ENCODE data around the gene B4GALNT3.

The B4GALNT3 gene

DNA sequence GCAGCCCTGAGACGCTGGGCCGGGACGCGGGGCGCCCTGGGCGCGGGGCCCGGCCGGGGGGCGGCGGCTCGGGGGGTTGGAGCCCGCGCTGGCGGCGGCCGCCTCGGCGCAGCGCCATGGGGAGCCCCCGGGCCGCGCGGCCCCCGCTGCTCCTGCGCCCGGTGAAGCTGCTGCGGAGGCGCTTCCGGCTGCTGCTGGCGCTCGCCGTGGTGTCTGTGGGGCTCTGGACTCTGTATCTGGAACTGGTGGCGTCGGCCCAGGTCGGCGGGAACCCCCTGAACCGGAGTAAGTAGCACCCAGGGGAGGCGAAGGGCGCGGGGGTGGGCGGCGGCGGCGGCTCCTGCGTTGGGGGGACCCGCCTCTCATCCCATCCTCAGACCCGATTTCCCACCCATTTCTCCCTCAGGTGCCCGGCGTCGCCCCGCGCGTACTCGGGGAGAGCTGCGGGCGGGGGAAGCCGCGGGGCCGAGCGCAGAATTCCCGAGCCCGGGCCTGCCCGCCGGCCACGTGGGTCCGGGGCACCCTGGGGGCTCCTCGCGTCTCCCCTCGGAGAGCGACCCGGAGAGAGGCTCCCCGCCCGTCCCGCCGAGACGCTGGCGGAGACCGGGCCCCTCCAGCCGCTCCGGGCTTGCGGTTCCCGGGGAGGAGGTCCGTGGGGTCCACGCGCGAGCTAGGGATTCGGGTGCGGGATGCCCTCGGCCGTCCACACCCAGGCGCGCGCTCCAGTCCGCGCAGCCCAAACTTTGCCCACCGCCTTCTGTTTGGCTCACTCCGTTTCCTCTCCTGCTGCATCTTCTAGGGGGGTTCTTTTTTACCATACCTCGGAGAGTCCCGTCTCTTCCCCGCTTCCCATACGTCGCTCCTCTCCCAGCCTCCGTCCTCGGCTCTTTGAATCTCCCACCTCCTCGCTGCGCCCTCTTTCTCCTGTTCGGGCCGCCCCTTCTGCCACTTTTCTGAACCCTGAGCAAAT, 807 bp downstream of the B4GALNT3 start:
- peak overlapping the region; percentile 41 for H3K4me3 ChIP-seq (ENCODE audit: low read length)
- no peak for DNase-seq (ENCODE audit: low read depth)
- no peak for TF ChIP-seq CTCF (conservative IDR thresholded peaks at IDR 0.05; ENCODE audit: low read depth, low read length)

GRCh38 chr12:461425-461824, 1.7 kb downstream of the B4GALNT3 start:
- H3K4me3 ChIP-seq (ENCODE audit: low read length): no peak overlapping the region
- no peak for DNase-seq (ENCODE audit: low read depth)
- TF ChIP-seq CTCF (conservative IDR thresholded peaks at IDR 0.05; ENCODE audit: low read depth, low read length): no peak

DNA sequence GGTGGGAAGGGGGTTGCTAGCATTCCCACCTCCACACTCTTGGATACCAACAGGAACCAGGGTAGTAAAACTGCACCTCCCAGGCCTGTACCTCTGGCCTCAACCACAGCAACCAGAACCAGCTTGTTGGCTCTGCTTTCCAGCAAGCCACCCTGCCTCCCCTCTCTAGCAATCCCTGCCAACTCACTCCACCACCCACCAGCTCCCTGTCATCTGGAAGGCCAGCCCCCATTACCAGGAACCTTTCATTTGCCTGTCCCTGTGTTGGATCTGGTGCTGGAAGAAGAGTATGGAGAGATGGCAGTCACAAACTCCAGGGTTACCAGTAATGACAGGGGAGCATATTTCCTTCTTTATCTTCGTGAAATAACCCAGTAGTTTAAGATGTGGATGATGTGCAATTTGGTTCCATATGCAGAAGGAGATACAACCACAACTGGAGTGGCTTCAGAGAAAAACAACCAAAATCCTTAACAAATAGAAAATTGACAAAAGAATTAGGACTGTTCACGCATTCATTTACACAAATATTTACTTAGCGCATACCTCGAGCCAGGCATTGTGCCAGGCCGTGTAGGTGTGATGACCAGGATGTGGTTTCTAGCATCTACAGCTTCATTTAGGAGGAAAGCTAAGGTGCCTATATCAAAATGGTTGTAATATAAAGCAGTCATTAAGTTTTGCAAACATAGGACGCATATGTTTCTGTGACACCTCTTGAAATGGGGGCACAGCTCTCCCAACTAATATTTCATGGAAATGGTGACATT, 3.4 kb downstream of the B4GALNT3 start:
- no peak for TF ChIP-seq CTCF (conservative IDR thresholded peaks at IDR 0.05; ENCODE audit: low read depth, low read length)
- no peak for DNase-seq (ENCODE audit: low read depth)
- no peak overlapping the region for H3K4me3 ChIP-seq (ENCODE audit: low read length)

- no peak for TF ChIP-seq CTCF (conservative IDR thresholded peaks at IDR 0.05; ENCODE audit: low read depth, low read length)
- H3K4me3 ChIP-seq (ENCODE audit: low read length): no peak overlapping the region
- DNase-seq (ENCODE audit: low read depth): no peak
These were observed 4.9 kb downstream of the B4GALNT3 start for GRCh38 chr12:464484-465267.

- H3K4me3 ChIP-seq (ENCODE audit: low read length): no peak overlapping the region
- DNase-seq (ENCODE audit: low read depth): no peak
- TF ChIP-seq CTCF (conservative IDR thresholded peaks at IDR 0.05; ENCODE audit: low read depth, low read length): no peak
These were observed 6.3 kb downstream of the B4GALNT3 start for GRCh38 chr12:466039-466438.

- no peak overlapping the region for H3K4me3 ChIP-seq (ENCODE audit: low read length)
- no peak for DNase-seq (ENCODE audit: low read depth)
- no peak for TF ChIP-seq CTCF (conservative IDR thresholded peaks at IDR 0.05; ENCODE audit: low read depth, low read length)
These were observed 7.0 kb downstream of the B4GALNT3 start for GRCh38 chr12:466762-467161.

Measured in retinal pigment epithelial cell (primary cell).